Loucy (cell line): ENCODE results near the gene STIP1.

ENCODE experiments used
- CTCF ChIP-seq: fragments of 200-600 bp; sonication (generic); conservative IDR thresholded peaks from 2 replicates; pipeline ENCODE4 v1.5.1; 2014; ENCODE audit warnings: mild to moderate bottlenecking, antibody characterized with exemption, low read length
- EZH2phosphoT487 ChIP-seq: fragments of 200-600 bp; IDR thresholded peaks from 2 replicates; pipeline ENCODE4 v1.6.1; 2018; ENCODE audit warnings: antibody characterized with exemption, mild to moderate bottlenecking, moderate library complexity, borderline replicate concordance

- no peak for TF ChIP-seq CTCF
- TF ChIP-seq EZH2phosphoT487: no peak
Observed at GRCh38 chr11:64224891-64225607, 39.1 kb downstream of the STIP1 start.
